ENCODE results near the gene FAM227B.

DNA sequence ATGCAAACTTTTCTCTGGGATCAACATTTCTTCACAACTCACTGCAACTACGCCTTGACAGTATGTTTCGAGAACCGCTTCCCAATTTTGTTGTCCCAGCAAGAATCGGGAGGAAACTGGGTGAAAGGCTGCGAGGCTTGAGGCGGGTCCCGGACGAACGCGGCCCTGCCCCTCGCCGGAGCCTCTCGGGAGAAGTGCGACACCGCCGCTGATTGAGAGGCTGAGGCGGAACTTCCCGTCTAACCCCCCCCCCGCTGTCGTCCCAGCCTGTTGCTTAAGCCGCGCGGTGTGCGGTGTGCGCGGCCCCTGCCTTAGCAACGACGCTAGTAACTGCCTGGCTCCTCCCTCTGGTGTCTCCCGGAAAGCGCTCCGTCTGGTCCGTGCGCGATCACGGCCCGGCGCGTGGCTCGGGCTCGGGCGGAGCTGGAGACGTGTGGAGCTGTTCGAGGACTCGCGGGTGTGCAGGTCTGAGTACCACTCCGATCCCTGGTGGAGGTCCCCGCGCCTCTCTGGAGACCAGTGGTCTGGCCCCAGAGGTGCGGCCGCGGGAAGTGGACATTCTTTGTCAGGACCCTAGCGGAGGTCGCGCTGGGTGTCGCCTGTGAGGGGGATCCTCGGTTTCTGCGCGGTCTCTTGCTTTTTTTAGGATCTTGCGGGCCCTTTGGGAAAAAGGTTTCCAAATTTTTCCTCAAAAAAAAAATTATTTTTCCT is at the start of gene FAM227B, which contains the start of gene DTWD1:
- TF ChIP-seq, protein P1, sequence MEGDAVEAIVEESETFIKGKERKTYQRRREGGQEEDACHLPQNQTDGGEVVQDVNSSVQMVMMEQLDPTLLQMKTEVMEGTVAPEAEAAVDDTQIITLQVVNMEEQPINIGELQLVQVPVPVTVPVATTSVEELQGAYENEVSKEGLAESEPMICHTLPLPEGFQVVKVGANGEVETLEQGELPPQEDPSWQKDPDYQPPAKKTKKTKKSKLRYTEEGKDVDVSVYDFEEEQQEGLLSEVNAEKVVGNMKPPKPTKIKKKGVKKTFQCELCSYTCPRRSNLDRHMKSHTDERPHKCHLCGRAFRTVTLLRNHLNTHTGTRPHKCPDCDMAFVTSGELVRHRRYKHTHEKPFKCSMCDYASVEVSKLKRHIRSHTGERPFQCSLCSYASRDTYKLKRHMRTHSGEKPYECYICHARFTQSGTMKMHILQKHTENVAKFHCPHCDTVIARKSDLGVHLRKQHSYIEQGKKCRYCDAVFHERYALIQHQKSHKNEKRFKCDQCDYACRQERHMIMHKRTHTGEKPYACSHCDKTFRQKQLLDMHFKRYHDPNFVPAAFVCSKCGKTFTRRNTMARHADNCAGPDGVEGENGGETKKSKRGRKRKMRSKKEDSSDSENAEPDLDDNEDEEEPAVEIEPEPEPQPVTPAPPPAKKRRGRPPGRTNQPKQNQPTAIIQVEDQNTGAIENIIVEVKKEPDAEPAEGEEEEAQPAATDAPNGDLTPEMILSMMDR (IDR thresholded peaks at IDR 0.05), result no peak
- TF ChIP-seq POLR2A (IDR thresholded peaks at IDR 0.05) (peak; percentile 26 to 86), POLR2AphosphoS5 (IDR thresholded peaks at IDR 0.05) (peak; percentile 89 to 96 (median 94))
